Stimulated activated CD4-positive, alpha-beta T cell treated with anti-CD3 and anti-CD28 coated beads, Interleukin-1b, Interleukin-23, amount 100 ng/mL, for 1 hour (primary cell): ENCODE data around the gene SLC5A2.
"Not testable (repeated sequence)": the region's sequence is repeated elsewhere in the genome, so short reads cannot be mapped to it uniquely, and the experiment has no call there.

ENCODE experiments used
- DNase-seq, 2 donors: peaks; one replicate each; pipeline ENCODE4 v3.0.0-alpha.2; 2020; ENCODE audit warnings: low read depth in 2 of 2

The SLC5A2 gene

DNA sequence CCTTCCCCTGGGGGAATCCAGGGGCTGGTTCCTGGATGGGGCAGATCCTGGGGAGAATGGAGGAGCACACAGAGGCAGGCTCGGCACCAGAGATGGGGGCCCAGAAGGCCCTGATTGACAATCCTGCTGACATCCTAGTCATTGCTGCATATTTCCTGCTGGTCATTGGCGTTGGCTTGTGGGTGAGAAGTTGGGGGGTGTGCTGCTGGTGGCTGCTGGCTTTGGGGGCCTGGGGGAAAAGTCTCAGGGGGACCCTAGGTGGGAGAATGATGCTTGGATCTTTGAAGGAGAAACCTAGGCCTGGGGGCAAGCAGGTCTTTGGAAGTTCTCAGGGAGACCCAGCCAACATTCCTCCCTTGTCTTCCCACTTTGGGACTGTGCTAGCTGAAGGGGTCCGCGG, at the start of gene SLC5A2:
TSS of gene SLC5A2 (plus strand) at position 43 of the 400 bp plus-strand sequence. CDS start at position 57, 14 bp downstream.
- DNase-seq = no peak

GRCh38 chr16:31435341-31436220, 47.3 kb upstream of the SLC5A2 start:
- no peak for DNase-seq

- DNase-seq = no peak
These were observed 46.5 kb upstream of the SLC5A2 start for GRCh38 chr16:31436221-31437045.

GRCh38 chr16:31438414-31438813, 44.5 kb upstream of the SLC5A2 start:
- no peak for DNase-seq

DNA sequence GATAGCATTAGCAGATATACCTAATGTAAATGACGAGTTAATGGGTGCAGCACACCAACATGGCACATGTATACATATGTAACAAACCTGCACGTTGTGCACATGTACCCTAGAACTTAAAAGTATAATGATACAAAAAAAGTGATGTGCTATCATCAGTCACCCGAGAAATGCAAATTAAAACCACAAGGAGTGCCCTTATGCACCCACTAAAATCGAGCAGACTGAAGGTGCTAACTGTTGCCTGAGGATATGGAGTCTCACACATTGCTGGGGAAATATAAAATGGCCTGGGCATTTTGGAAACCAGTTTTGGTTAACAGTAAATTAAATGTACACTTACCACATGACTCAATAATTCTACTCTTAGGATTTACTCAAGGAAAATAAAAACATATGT, 43.9 kb upstream of the SLC5A2 start:
- DNase-seq = not testable (repeated sequence)

DNA sequence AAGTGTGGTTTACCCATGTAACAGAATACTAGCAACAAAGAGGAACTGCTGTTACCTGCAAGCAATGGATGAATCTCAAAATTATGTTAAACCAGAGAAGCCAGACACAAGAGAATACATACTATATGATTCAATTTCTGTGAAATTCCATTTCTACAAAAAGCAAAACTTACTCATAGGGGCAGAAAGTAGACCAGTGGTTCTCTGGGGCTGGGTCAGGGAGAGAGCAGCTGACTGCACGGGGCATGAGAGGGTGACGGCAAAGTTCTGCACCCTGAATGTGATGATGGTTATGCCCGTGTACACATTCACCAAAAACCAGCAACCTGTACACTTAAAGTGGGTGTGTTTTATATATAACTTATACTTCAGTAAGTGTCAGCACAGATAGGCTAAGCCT, 43.4 kb upstream of the SLC5A2 start:
- DNase-seq = no peak

DNA sequence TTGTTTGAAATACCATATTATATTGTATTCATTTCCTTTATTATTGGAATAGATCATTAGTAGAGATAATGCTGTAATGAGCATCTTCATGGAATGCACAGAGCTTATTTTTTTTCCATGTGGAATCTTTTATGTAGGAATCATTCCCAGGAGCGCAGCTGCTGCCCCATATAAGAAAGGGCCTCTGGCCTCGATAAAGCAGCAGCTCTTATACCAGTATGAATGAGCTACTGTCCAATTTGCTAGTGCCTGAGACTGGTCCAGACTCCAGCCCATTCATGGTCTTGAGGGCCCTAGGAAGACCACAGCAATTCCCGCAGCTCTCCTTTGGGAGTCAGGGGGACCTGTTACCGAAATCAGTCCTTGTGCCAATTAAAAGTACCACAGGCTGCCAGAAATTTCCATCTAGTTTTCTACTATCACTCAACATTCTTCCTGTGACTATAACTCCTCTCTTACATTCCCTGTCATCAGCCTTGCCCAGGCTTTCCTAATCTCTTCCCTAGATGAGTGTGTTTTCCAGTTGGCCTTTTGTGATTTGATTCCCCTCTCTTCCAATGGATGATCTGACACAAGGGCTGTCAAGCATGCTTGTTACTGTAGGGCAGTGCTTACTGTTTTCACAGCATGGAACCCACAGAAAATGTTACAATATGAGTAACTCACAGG, 42.3 kb upstream of the SLC5A2 start:
- no peak for DNase-seq

DNA sequence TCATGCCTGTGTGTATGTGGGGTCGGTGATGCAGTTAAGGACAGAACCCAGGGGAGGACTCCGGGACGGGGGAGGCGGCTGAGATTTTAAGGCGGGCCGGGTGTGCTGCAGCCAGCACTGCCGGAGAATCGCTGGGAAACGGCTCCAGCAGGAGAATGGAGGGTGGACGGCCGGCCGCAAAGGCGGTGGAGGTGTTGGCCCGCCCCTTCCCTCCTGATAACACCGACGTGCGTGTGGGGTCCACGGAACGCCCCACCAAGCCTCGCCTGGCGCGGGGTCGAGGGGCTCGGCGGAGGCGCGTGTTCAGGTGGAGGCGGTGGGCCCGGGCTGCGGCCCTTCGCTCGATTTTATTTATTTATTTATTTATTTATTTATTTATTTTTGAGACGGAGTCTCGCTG, 41.0 kb upstream of the SLC5A2 start:
- no peak for DNase-seq

DNA sequence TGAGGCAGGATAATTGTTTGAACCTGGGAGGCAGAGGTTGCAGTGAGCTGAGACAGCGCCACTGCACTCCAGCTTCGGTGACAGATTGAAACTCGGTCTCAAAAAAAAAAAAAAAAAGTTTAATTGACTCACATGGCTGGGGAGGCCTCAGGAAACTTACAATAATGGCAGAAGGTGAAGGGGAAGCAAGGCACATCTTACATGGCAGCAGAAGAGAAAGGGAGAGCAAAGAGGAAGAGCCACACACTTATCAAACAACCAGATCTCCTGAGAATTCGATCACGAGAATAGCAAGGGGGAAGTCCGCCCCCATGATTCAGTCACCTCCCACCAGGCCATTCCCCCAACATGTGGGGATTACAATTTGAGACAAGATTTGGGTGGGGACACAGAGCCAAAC, 37.0 kb upstream of the SLC5A2 start:
- not testable (repeated sequence) for DNase-seq

- DNase-seq = no peak
These were observed 31.7 kb upstream of the SLC5A2 start for GRCh38 chr16:31451201-31451600.

- DNase-seq = no peak
These were observed 31.1 kb upstream of the SLC5A2 start for GRCh38 chr16:31451681-31452351.

GRCh38 chr16:31452631-31453106, 30.3 kb upstream of the SLC5A2 start:
- no peak for DNase-seq

DNA sequence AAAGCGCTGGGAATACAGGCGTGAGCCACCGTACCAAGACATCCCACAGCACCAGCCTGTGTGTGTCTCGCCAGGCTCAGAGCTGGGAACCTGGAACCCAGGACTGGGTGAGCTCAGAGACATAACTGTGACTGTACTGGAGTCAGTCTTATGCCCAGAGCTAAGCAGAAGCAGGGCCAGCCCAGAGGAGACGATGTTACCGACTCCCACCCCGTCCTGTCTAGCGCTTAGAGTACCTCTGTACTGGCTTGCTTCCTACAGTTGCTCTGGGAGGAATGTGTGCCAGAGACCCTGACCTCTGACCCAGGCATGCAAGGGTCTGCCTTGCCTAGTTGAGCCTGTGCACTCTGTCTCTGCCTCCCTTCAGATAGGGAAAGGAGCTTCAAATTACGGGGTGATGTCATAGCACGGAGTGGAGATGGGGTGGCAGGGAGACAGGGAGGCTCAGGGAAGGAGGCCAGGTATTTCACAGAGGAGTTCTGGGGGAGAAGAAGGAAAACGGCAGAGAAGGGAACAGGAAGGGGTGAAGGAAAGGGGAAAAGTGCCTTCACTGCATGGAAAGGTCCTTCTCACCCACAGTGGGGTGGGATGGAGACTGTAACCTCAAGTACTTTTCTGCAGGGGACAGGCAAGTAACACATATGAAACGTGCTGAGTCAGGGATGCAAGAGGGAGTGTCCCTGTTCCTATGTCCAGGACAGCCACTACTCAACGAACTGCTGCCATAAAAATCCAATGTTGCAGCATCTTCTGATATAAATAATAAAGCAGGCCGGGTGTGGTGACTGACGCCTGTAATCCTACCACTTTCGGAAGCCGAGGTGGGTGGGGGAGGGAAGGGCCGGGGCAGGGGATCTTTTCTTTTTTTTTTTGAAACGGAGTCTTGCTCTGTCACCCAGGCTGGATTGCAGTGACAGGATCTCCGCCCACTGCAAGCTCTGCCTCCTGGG, 29.4 kb upstream of the SLC5A2 start:
- DNase-seq = no peak

DNA sequence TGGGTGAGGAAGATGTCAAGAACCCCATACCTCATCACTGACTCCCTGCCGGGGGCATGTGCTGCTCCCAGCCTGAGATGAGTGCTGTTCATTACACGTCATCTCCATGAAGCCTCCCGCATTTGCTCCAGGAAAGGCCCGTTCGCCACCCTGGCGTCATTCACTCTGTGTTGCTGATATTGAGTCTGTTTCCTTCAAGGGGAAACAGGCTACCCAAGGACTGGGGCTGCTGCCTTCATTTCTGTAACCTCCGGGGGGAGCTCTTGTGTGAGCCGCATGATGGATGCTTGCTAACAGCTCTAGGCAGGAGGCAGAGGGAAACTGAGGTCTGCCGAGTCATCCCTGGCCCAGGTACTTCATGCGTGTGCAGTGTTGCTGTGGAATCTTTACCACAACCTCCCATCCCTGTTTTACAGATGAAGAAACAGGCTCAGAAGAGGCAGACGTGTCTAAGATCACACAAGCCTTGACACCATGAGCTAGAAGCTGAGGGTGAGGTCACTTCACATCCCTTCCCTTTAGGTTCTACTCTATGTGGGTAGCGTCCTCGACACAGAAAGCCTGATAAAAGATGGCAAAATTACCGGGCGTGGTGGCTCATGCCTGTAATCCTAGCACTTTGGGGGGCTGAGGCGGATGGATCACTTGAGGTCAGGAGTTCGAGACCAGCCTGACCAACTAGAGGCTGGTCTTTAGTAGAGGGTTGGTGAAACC, 27.2 kb upstream of the SLC5A2 start:
- no peak for DNase-seq

DNA sequence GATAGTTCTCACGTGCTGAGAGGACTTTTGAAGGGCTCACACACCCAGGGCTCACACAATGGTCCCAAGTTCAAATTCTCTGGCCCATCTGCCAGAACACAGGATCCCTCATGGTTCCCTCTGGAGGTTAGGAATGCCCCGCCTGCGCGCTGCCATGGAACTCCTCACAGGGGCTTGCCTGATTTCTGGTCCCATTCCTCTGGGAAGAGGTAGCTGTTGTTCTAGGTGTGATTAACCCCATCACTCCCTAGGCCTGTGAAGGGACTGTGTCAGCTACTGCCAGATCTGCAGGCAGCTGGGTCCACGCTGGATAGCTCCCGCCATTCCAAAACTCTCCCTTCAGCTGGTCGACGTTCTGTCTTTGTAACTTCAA, 25.9 kb upstream of the SLC5A2 start:
- DNase-seq = no peak

DNA sequence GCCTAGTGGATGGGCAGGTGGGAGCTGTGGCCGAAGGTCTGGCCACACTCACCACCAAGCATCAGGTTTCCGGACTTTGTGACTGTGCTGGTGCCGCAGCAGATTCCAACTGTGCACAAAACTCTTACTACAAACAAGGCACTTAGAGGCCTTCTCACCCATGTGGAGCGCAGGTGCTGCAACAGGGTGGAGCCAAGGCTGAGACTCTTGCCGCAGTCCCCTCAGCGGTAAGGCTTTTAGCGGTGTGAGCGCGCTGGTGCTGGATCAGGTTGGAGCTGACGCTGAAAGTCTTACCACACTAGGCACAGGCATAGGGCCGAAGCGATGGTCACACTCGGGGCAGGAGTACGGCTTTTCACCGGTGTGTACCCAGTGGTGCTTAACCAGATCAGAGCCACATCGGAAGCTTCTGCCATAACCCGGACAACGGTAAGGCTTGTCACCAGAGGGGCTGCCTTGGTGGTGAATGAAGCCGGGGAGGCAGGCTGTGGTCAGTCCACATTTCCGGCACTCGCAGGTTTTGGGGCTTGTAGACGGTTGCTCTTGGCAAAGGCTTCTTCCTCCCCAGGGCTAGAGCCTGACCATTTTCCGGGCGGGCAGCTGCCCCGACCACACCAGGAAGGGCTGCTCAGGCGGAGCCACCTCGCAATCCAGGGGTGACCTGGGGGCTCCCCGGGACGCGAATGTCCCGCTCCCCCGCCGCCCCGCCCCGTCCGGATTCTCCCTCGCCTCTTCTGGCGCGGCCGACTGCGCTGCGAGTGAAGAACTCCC, 24.7 kb upstream of the SLC5A2 start:
- peak in 1 of 2 donors; percentile 27 for DNase-seq

DNA sequence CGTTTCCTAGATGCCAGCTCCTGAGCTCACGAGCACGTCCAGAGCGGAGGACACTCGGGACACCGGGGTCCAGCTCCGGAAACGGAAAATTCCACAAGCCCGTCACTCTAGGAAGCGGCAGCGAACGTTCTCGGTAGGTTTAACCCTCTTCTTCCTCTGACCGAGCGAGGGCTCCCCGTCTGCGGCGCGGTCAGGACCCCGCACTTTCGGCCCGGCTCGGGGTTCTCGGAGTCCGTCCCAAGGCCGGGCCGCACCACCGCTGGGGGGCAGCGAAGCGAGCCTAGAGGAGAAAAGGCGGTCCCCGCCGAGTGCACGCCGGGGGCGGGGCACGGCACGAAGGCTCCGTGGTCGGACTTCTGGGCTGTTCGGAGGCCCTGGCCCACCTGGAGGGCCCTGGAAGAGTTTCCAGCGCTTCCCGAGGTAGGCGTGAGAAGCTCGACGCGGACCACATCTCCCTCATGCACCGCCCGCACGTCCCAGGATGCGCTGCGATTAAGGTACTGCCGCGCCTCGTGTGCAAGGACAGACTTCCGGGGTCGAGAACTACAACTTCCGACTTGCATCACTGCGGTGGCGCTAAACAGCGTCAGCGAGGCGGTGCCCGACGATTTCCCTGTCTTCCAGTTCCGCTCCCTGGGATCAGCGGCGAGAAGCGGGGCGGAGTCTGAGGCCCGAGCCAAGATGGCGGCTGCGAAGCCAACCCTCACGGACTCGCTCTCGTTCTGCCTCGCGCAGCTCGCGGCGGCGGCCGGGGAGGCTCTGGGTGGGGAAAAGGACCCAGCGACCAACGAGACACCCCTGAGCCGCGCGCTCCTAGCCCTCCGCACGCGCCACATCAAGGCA, 23.9 kb upstream of the SLC5A2 start, which contains the start of gene ARMC5:
TSS of gene ARMC5 (plus strand) at position 658 of the 843 bp plus-strand sequence. CDS start at position 682, 24 bp downstream.
- peak; percentile 84 to 93 for DNase-seq
